ENCODE results near the gene TMEM252.

The TMEM252 gene

DNA sequence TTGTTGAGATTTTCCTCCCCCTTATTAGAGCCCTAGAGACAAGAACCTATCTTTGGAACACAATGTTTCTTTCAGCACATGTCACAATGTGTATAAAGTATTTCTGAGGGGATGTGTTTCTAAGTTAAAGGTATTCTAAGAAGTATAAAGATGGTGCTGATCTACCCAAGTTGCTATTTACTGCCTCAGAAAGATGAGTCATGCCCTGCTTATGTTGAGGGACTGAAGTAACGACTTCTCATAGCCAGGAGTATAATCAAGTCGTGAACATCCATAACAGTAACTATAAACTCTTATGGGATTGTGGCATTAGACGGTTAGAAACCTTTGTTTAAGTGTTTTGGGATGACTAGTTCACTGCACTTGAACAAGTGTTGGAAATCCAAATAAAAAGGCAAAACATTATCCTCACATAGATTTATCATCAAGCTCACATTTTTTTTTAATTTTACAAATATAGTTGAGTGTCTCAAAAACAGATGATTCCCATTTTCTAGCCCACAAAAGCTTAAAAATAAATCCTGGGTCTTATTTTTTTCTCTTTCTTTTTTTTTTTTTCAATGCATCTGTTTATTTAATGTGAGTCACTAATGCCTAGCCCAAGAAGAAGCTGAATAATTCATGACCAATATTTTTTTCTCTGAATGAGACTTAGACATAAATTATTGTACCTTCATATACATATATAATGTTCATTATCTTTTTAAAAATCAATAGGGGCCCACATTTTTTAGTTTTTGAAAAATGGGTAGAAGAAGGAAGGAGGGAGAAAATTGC is 12.2 kb upstream of the TMEM252 start:
- DNase-seq (ENCODE audit: extremely low read depth, low read depth), result no peak
- no peak overlapping the region for H3K4me3 ChIP-seq (replicated peaks; ENCODE audit: low read depth, low read length)
- TF ChIP-seq, protein P1, sequence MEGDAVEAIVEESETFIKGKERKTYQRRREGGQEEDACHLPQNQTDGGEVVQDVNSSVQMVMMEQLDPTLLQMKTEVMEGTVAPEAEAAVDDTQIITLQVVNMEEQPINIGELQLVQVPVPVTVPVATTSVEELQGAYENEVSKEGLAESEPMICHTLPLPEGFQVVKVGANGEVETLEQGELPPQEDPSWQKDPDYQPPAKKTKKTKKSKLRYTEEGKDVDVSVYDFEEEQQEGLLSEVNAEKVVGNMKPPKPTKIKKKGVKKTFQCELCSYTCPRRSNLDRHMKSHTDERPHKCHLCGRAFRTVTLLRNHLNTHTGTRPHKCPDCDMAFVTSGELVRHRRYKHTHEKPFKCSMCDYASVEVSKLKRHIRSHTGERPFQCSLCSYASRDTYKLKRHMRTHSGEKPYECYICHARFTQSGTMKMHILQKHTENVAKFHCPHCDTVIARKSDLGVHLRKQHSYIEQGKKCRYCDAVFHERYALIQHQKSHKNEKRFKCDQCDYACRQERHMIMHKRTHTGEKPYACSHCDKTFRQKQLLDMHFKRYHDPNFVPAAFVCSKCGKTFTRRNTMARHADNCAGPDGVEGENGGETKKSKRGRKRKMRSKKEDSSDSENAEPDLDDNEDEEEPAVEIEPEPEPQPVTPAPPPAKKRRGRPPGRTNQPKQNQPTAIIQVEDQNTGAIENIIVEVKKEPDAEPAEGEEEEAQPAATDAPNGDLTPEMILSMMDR (IDR thresholded peaks at IDR 0.05; ENCODE audit: low read depth, low read length, missing control alignments), result no peak

- TF ChIP-seq, protein P1 (IDR thresholded peaks at IDR 0.05; ENCODE audit: low read depth, low read length, missing control alignments), result no peak
Observed at GRCh38 chr9:68551191-68551590, 10.5 kb upstream of the TMEM252 start.

DNA sequence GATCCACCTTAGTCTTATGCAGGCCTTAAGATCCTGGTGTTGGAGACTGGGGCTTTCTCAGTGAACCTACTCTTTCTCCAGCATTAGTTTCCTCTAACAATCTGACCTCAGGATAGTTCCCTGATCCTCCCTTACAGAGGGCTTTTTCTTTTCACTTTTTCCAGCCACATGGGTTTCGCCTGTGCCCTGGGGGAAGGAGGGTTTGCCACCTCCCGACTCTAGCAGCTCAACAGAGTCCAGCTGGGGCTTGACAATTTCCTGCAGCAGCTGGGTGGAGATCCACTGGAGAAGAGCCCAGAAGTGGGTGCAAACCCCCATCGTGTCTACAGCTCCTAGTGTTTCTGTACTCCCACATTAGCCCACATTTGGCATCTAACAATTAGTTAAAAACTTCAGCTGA is 7.6 kb upstream of the TMEM252 start:
- H3K4me3 ChIP-seq (replicated peaks; ENCODE audit: low read depth, low read length), result no peak overlapping the region
- TF ChIP-seq, protein P1 (IDR thresholded peaks at IDR 0.05; ENCODE audit: low read depth, low read length, missing control alignments), result no peak
- no peak for DNase-seq (ENCODE audit: extremely low read depth, low read depth)

More at GRCh38 chr9:68551191-68551590, 10.5 kb upstream of the TMEM252 start:
- DNase-seq (ENCODE audit: extremely low read depth, low read depth), result no peak
- H3K4me3 ChIP-seq (replicated peaks; ENCODE audit: low read depth, low read length), result no peak overlapping the region

GRCh38 chr9:68547417-68547816 is 6.7 kb upstream of the TMEM252 start:
- no peak for DNase-seq (ENCODE audit: extremely low read depth, low read depth)
- TF ChIP-seq, protein P1 (IDR thresholded peaks at IDR 0.05; ENCODE audit: low read depth, low read length, missing control alignments), result no peak
- no peak overlapping the region for H3K4me3 ChIP-seq (replicated peaks; ENCODE audit: low read depth, low read length)

DNA sequence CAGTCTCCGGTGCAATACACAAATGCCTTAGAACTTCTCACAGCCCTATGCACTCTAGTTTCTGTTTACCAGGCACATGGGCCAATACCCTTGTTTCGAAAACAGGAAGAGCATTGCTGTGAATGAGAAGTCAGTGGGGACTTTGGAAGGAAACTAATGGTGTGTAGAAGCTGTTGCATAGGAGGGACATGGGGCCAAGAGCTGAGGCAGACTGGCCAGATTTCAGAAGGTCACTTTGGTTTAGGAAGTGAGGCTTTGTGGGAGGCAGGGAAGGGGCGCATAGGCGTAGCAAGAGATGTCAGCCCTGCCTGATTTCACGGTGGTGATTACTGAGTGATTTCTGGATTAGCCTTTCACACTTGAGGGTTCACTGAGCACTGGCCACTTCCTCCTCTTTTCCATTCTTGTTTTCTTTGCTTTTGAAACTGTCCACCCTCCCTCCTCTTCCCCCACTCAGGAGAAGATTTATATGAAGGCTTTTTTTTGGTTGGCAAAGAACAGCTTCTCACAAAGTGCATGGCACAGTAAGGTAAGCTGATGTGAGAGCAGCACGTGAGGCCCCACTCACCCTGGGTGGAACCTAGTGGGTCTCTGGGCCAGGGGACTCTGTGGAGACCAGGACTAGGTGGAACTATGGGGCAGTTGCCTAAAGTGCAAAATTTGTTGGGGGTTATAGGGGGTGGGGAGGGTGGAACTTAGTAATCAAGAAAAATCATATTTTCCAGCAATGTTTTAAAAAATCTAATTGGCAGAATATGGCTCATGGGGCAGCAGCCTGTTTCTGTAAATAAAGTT is 6.1 kb upstream of the TMEM252 start:
- TF ChIP-seq, protein P1 (IDR thresholded peaks at IDR 0.05; ENCODE audit: low read depth, low read length, missing control alignments), result no peak
- H3K4me3 ChIP-seq (replicated peaks; ENCODE audit: low read depth, low read length), result no peak overlapping the region
- no peak for DNase-seq (ENCODE audit: extremely low read depth, low read depth)

GRCh38 chr9:68545033-68545705 is 4.5 kb upstream of the TMEM252 start:
- no peak for DNase-seq (ENCODE audit: extremely low read depth, low read depth)
- H3K4me3 ChIP-seq (replicated peaks; ENCODE audit: low read depth, low read length), result no peak overlapping the region
- TF ChIP-seq, protein P1 (IDR thresholded peaks at IDR 0.05; ENCODE audit: low read depth, low read length, missing control alignments), result no peak

Measured in HFF-Myc (cell line).